SK-N-SH (cell line): ENCODE measurements around the gene IGFBP7. TPM values are rescaled to one million over a fixed set of nuclear protein-coding genes. Genes with fewer than 3 reads are reported as not detected.

Experiments
- CTCF ChIA-PET: fragments of 300-600, 350-600 bp; formaldehyde crosslinking; extraction: SDS; loops from one replicate; lab custom pipeline; 2021; lab: Yijun Ruan, JAX
- POLR2A ChIA-PET: fragments of 350-600 bp; sonication (Branson Sonifier 250); formaldehyde crosslinking; extraction: SDS; loops from one replicate; lab custom pipeline; 2020; ENCODE audit warnings: antibody characterized with exemption, inconsistent platforms; lab: Yijun Ruan, JAX
- DNase-seq: peaks from one replicate; pipeline ENCODE4 v3.0.0; 2012
- H2AFZ ChIP-seq: fragments of 200-600 bp; sonication (generic); 2 replicates; pipeline ENCODE4 v1.8.1; 2016; ENCODE audit warnings: antibody characterized with exemption, mild to moderate bottlenecking, low read depth
- H3F3A ChIP-seq: fragments of 200-600 bp; sonication (generic); replicated peaks from 2 replicates; pipeline ENCODE3; 2016; ENCODE audit warnings: antibody characterized with exemption, mild to moderate bottlenecking; ENCODE audit not compliant: insufficient read depth
- H3K27ac ChIP-seq, 2 experiments: fragments of 200-500 bp in 1 of 2; fragments of 200-600 bp in 1 of 2; sonication (Bioruptor generic) in 1 of 2; sonication (generic), shearing (Covaris generic) in 1 of 2; 2 replicates each; pipeline versions ENCODE4 v1.5.1 to v1.6.1; 2014 to 2016; ENCODE audit warnings: low read depth in 2 of 2, inconsistent platforms in 1 of 2, low read length in 1 of 2, mild to moderate bottlenecking in 1 of 2, mixed read lengths in 1 of 2
- H3K27me3 ChIP-seq: fragments of 200-600 bp; sonication (generic), shearing (Covaris generic); 2 replicates; pipeline ENCODE4 v1.6.1; 2016; ENCODE audit warnings: mixed run types; ENCODE audit not compliant: insufficient read depth
- H3K36me3 ChIP-seq, 2 experiments: fragments of 200-500 bp in 1 of 2; fragments of 200-600 bp in 1 of 2; sonication (Bioruptor generic) in 1 of 2; sonication (generic) in 1 of 2; replicated peaks in 1 of 2; 2 replicates each; pipeline versions ENCODE3 to v1.5.1; 2014 to 2016; ENCODE audit warnings: low read length in 1 of 2, mild to moderate bottlenecking in 1 of 2; ENCODE audit not compliant: insufficient read depth in 2 of 2, control insufficient read depth in 1 of 2
- H3K4me1 ChIP-seq, 2 experiments: fragments of 200-500 bp in 1 of 2; fragments of 200-600 bp in 1 of 2; sonication (Bioruptor generic) in 1 of 2; sonication (generic), shearing (Covaris generic) in 1 of 2; 2 replicates each; pipeline versions ENCODE4 v1.5.1 to v1.6.1; 2014 to 2016; ENCODE audit warnings: low read depth in 1 of 2, low read length in 1 of 2, mixed run types in 1 of 2; ENCODE audit not compliant: insufficient read depth in 2 of 2, control insufficient read depth in 1 of 2
- H3K4me2 ChIP-seq: fragments of 200-600 bp; sonication (generic), shearing (Covaris generic); 2 replicates; pipeline ENCODE4 v1.6.1; 2017; ENCODE audit warnings: mixed run types
- H3K4me3 ChIP-seq, 2 experiments: fragments of 200-500 bp in 1 of 2; fragments of 200-600 bp in 1 of 2; sonication (Bioruptor generic) in 1 of 2; sonication (generic), shearing (Covaris generic) in 1 of 2; 2 replicates each; pipeline versions ENCODE4 v1.5.1 to v1.8.1; 2014 to 2016; ENCODE audit warnings: low read depth in 2 of 2, inconsistent platforms in 1 of 2, low read length in 1 of 2, mild to moderate bottlenecking in 1 of 2, mixed read lengths in 1 of 2, moderate library complexity in 1 of 2
- H3K79me2 ChIP-seq: fragments of 200-600 bp; sonication (generic); 2 replicates; pipeline ENCODE4 v1.8.1; 2017; ENCODE audit warnings: mild to moderate bottlenecking; ENCODE audit not compliant: insufficient read depth
- H3K9ac ChIP-seq: fragments of 200-600 bp; sonication (generic); 2 replicates; pipeline ENCODE4 v1.6.1; 2017; ENCODE audit warnings: mixed run types
- H3K9me2 ChIP-seq: fragments of 200-600 bp; sonication (generic); 2 replicates; pipeline ENCODE4 v1.6.1; 2017; ENCODE audit warnings: mixed run types
- H3K9me3 ChIP-seq: fragments of 200-600 bp; sonication (generic); 2 replicates; pipeline ENCODE4 v1.6.1; 2017; ENCODE audit warnings: mixed run types, mild to moderate bottlenecking, moderate library complexity
- H4K20me1 ChIP-seq: fragments of 200-600 bp; sonication (generic); 2 replicates; pipeline ENCODE4 v1.6.1; 2017; ENCODE audit warnings: mild to moderate bottlenecking, mixed run types; ENCODE audit not compliant: insufficient read depth
- CHD2 ChIP-seq: fragments of 150-350 bp; IDR thresholded peaks from 2 replicates; pipeline ENCODE4 v1.6.1; 2018; ENCODE audit warnings: low read length; ENCODE audit not compliant: partially characterized antibody
- EP300 ChIP-seq, 2 experiments: IDR thresholded peaks; 2 replicates each; pipeline versions ENCODE4 v1.4.0 to v1.6.1; 2012; ENCODE audit warnings: borderline replicate concordance in 1 of 2, low read depth in 1 of 2, low read length in 1 of 2
- EZH2phosphoT487 ChIP-seq: fragments of 200-600 bp; sonication (generic); IDR thresholded peaks from 2 replicates; pipeline ENCODE4 v1.6.1; 2017; ENCODE audit warnings: low read depth, mixed run types, mild to moderate bottlenecking, antibody characterized with exemption, moderate library complexity, borderline replicate concordance
- FOSL2 ChIP-seq: IDR thresholded peaks from 2 replicates; pipeline ENCODE4 v1.4.0; 2012; ENCODE audit warnings: low read depth, mild to moderate bottlenecking, moderate library complexity, borderline replicate concordance
- FOXJ3 ChIP-seq: sonication (generic); formaldehyde crosslinking; IDR thresholded peaks from 2 replicates; pipeline ENCODE4 v1.5.1; 2020; ENCODE audit warnings: mild to moderate bottlenecking, missing genetic modification reagents
- FOXM1 ChIP-seq: IDR thresholded peaks from 2 replicates; pipeline ENCODE4 v1.4.0; 2012; ENCODE audit warnings: low read depth, mild to moderate bottlenecking
- GABPA ChIP-seq: IDR thresholded peaks from 2 replicates; pipeline ENCODE4 v1.4.0; 2012; ENCODE audit warnings: low read depth, mild to moderate bottlenecking
- GATA2 ChIP-seq: sonication (generic); formaldehyde crosslinking; IDR thresholded peaks from 2 replicates; pipeline ENCODE4 v1.5.0; 2020; ENCODE audit warnings: mild to moderate bottlenecking, missing genetic modification reagents
- JUND ChIP-seq: IDR thresholded peaks from 2 replicates; pipeline ENCODE4 v1.4.0; 2012
- MXI1 ChIP-seq: IDR thresholded peaks from 2 replicates; pipeline ENCODE4 v1.6.1; 2012; ENCODE audit warnings: mild to moderate bottlenecking, low read depth, low read length, improper control_type of control experiment
- POLR2AphosphoS5 ChIP-seq: IDR thresholded peaks from 2 replicates; pipeline ENCODE4 v1.6.1; 2012; ENCODE audit warnings: low read depth, low read length
- RFX5 ChIP-seq: IDR thresholded peaks from 2 replicates; pipeline ENCODE4 v1.6.1; 2012; ENCODE audit warnings: mild to moderate bottlenecking, improper control_type of control experiment, low read length
- RXRA ChIP-seq: IDR thresholded peaks from 2 replicates; pipeline ENCODE4 v1.4.0; 2012; ENCODE audit warnings: low read depth, mild to moderate bottlenecking, borderline replicate concordance
- SIN3A ChIP-seq: IDR thresholded peaks from 2 replicates; pipeline ENCODE4 v1.6.1; 2012; ENCODE audit warnings: low read depth, mild to moderate bottlenecking, low read length, moderate library complexity, borderline replicate concordance
- TAF1 ChIP-seq: IDR thresholded peaks from 2 replicates; pipeline ENCODE4 v1.6.1; 2012; ENCODE audit warnings: low read depth, mild to moderate bottlenecking, low read length, moderate library complexity, borderline replicate concordance
- TCF12 ChIP-seq: IDR thresholded peaks from 2 replicates; pipeline ENCODE4 v1.4.0; 2012
- WGBS: methylation state at CpG from one replicate; pipeline ENCODE4 v1.1.6; 2017; ENCODE audit warnings: low lambda C conversion rate; 5-methylcytosine and 5-hydroxymethylcytosine counted together
- polyA plus RNA-seq, 3 experiments: library from polyadenylated mRNA; depleted of rRNA; stranded (reverse); fragments of >200 nt; gene quantifications; 2 replicates each; pipeline ENCODE4 v1.2.3, GENCODE V29; 2012
- TF ChIP-seq, protein P1 (sequence below): IDR thresholded peaks from 2 replicates; pipeline ENCODE4 v1.4.0; 2012; ENCODE audit warnings: low read depth
- TF ChIP-seq, protein P2 (sequence below): fragments of 200-600 bp; sonication (generic); IDR thresholded peaks from 2 replicates; pipeline ENCODE4 v1.6.1; 2017; ENCODE audit warnings: antibody characterized with exemption, mild to moderate bottlenecking, moderate library complexity

IGFBP7 gene
- polyA plus RNA-seq, 1 of the 3 experiments (the other 2 are of a cell fraction): 0.38 TPM

DNA sequence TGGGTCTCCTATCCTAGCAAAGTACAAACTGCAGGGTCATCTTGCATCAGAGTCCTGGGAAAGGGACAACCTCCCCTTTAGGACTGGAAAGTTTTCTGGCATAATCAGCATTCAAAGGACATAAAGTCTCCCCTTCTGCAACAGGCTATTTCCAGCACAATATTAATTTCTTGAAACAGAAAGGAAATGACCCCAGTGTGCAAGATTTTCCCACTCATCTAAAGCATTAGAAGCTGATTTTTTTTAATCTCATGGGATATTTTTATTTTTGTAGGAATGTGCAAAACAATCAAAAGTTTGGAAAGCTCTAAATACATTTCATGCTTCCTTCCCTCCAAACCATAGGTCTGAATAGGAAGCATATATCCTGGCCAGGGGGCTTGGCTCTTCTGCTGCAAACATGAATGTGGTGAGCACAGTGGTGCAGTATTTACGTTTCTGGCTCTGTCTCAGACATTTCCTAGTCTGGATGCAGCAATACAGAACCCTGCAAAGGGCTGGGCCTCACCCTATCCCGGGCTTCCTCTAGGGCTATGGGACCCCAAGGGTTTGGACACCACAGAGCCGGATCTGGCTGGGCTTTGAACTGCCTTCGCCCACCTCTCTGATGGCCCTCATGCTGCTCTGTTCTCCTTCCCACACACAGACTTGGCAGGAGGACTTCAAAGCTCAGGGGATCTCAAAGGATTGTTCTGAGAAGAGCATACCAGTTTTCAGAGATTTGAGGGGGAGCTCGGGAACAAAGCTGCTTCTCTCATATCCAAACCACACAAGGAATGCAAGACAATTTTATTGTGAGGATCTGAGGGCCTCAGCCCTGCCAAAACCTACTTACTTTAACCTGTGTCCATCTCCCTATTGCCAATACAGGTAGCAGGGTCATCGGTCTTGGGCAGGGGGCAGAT, 66.6 kb downstream of the IGFBP7 start (continued):
- TF ChIP-seq SIN3A (no peak), EZH2phosphoT487 (no peak), FOSL2 (no peak), GABPA (no peak), TAF1 (no peak), JUND (no peak), TCF12 (no peak), EP300 (IDR thresholded peaks at IDR 0.05; ENCODE audit: borderline replicate concordance in 1 of 2, low read depth in 1 of 2, low read length in 1 of 2) (no peak), RFX5 (no peak), CHD2 (no peak), POLR2AphosphoS5 (no peak)
- TF ChIP-seq, protein P1, sequence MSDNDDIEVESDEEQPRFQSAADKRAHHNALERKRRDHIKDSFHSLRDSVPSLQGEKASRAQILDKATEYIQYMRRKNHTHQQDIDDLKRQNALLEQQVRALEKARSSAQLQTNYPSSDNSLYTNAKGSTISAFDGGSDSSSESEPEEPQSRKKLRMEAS: no peak

DNA sequence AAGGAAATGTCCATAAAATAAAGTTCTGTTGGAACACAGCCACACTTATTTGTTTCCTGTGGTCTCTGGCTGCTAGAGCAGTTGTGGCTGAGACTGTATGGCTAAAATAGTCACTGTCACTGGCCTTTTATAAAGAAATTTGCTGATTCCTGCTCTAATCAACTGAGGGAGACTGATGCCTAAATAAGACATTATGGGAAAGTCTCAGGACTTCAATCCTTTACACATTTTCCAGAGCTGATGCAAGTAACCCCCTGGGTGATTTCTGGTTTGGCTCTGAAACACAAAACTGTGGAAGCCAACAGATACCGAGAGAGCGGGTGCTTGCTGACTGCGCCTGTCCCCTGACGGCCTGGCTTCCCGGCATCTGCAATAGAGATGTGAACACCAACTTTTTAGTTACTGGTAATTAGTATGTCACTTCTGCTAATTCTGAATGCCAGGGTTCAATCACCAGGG, 67.4 kb downstream of the IGFBP7 start:
- CTCF ChIA-PET: interaction anchor here (8.8 kb wide), 1 partner anchor 121 kb away, joined by 139 read pairs; no protein-coding TSS in a partner anchor
- no peak for DNase-seq
- peak overlapping the region in 1 of 2 experiments; percentile 75; a peak in 2 of 4 replicates for H3K27ac ChIP-seq

More for the DNA sequence above, 67.4 kb downstream of the IGFBP7 start:
- no peak overlapping the region for H3K4me2 ChIP-seq
- no peaks in the 10 kb centered on the region for H3K36me3 ChIP-seq
- H3F3A ChIP-seq: peaks cover 16% of the 10 kb centered on the region
- no peaks in the 10 kb centered on the region for H3K9me2 ChIP-seq
- no peaks in the 10 kb centered on the region for H3K79me2 ChIP-seq
- TF ChIP-seq RXRA (no peak), FOXJ3 (no peak), GABPA (no peak), RFX5 (no peak), EP300 (IDR thresholded peaks at IDR 0.05; ENCODE audit: borderline replicate concordance in 1 of 2, low read depth in 1 of 2, low read length in 1 of 2) (no peak), GATA2 (CRISPR knock-in tag) (no peak), CHD2 (no peak), FOXM1 (no peak), MXI1 (no peak)
- TF ChIP-seq, protein P1: no peak
- TF ChIP-seq, protein P2, sequence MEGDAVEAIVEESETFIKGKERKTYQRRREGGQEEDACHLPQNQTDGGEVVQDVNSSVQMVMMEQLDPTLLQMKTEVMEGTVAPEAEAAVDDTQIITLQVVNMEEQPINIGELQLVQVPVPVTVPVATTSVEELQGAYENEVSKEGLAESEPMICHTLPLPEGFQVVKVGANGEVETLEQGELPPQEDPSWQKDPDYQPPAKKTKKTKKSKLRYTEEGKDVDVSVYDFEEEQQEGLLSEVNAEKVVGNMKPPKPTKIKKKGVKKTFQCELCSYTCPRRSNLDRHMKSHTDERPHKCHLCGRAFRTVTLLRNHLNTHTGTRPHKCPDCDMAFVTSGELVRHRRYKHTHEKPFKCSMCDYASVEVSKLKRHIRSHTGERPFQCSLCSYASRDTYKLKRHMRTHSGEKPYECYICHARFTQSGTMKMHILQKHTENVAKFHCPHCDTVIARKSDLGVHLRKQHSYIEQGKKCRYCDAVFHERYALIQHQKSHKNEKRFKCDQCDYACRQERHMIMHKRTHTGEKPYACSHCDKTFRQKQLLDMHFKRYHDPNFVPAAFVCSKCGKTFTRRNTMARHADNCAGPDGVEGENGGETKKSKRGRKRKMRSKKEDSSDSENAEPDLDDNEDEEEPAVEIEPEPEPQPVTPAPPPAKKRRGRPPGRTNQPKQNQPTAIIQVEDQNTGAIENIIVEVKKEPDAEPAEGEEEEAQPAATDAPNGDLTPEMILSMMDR: no peak
- no peak overlapping the region for H2AFZ ChIP-seq
- WGBS: 100% methylated on average over 4 of the region's 5 CpGs
- POLR2A ChIA-PET: interaction anchor here (0.6 kb wide), 1 partner anchor 63 kb away, joined by 5 read pairs; no protein-coding TSS in a partner anchor
- H3K9ac ChIP-seq: no peak overlapping the region
- no peaks in the 10 kb centered on the region for H3K9me3 ChIP-seq
- H3K4me3 ChIP-seq: no peak overlapping the region
- no peaks in the 10 kb centered on the region for H4K20me1 ChIP-seq
- peaks cover 7 to 10% of the 10 kb centered on the region in 2 experiments; a peak in 3 of 4 replicates for H3K4me1 ChIP-seq
- no peaks in the 10 kb centered on the region for H3K27me3 ChIP-seq
